ENCODE measurements around the gene ABHD13.

GRCh38 chr13:108176685-108177274 lies 41.4 kb upstream of the ABHD13 start:
- TF ChIP-seq CTCF (IDR thresholded peaks at IDR 0.05): no peak
- TF ChIP-seq POLR2AphosphoS5 (IDR thresholded peaks at IDR 0.05): no peak

Measured in prostate gland (tissue), 2 donors.